HEK293 (cell line): ENCODE results near the gene APLNR.

Experiments used
- BCL11A ChIP-seq: fragments of 450-650 bp; formaldehyde crosslinking; IDR thresholded peaks from 2 replicates; pipeline ENCODE4 v1.5.1; 2016; ENCODE audit warnings: low read depth, missing biosample characterization, missing genetic modification characterization
- GLIS2 ChIP-seq: fragments of 450-650 bp; formaldehyde crosslinking; IDR thresholded peaks from 2 replicates; pipeline ENCODE4 v1.5.1; 2016; ENCODE audit warnings: missing biosample characterization, missing genetic modification characterization
- PBX3 ChIP-seq: sonication (generic); formaldehyde crosslinking; IDR thresholded peaks from 2 replicates; pipeline ENCODE4 v1.8.1; 2022; ENCODE audit warnings: mild to moderate bottlenecking, moderate library complexity, missing genetic modification reagents
- TCF7L2 ChIP-seq: IDR thresholded peaks from 2 replicates; pipeline ENCODE4 v1.6.1; 2011; ENCODE audit warnings: low read depth, mild to moderate bottlenecking, inconsistent platforms, low read length, moderate library complexity, borderline replicate concordance
- ZBTB17 ChIP-seq: fragments of 450-650 bp; formaldehyde crosslinking; IDR thresholded peaks from 2 replicates; pipeline ENCODE4 v1.5.1; 2016; ENCODE audit warnings: missing biosample characterization, missing genetic modification characterization
- ZNF433 ChIP-seq: fragments of 450-650 bp; formaldehyde crosslinking; IDR thresholded peaks from 2 replicates; pipeline ENCODE4 v1.5.1; 2016; ENCODE audit warnings: missing biosample characterization, missing genetic modification characterization, low read depth
- TF ChIP-seq, protein P1 (sequence below): fragments of 450-650 bp; formaldehyde crosslinking; IDR thresholded peaks from 2 replicates; pipeline ENCODE4 v1.5.1; 2016; ENCODE audit warnings: missing biosample characterization, missing genetic modification characterization
- TF ChIP-seq, protein P2 (sequence below): fragments of 450-650 bp; IDR thresholded peaks from 2 replicates; pipeline ENCODE4 v1.5.1; 2018; ENCODE audit warnings: missing biosample characterization, mild to moderate bottlenecking, missing genetic modification characterization

DNA sequence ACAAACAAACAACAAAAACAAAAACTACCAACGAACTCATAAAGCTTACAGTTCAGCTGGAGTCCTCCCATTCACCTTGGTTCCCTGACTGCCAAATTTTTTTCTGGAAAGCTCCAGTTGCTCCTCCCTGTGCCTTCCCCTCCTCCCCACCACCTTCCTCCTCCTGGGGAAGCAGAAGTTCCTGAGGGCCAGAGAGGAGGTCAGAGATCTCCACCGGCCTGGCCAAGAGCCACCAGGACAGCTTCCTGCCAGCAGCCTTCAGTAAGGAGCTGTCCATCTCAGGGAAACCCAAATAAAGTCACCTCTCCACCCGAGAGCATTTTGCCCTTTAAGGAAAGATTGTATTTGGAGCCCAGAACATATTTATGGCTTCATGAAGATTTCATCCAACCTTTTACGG, 20.0 kb downstream of the APLNR start:
- TF ChIP-seq, protein P1, sequence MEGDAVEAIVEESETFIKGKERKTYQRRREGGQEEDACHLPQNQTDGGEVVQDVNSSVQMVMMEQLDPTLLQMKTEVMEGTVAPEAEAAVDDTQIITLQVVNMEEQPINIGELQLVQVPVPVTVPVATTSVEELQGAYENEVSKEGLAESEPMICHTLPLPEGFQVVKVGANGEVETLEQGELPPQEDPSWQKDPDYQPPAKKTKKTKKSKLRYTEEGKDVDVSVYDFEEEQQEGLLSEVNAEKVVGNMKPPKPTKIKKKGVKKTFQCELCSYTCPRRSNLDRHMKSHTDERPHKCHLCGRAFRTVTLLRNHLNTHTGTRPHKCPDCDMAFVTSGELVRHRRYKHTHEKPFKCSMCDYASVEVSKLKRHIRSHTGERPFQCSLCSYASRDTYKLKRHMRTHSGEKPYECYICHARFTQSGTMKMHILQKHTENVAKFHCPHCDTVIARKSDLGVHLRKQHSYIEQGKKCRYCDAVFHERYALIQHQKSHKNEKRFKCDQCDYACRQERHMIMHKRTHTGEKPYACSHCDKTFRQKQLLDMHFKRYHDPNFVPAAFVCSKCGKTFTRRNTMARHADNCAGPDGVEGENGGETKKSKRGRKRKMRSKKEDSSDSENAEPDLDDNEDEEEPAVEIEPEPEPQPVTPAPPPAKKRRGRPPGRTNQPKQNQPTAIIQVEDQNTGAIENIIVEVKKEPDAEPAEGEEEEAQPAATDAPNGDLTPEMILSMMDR (tag by site-specific recombination): no peak
- TF ChIP-seq BCL11A (tag by site-specific recombination): no peak
- TF ChIP-seq, protein P2, sequence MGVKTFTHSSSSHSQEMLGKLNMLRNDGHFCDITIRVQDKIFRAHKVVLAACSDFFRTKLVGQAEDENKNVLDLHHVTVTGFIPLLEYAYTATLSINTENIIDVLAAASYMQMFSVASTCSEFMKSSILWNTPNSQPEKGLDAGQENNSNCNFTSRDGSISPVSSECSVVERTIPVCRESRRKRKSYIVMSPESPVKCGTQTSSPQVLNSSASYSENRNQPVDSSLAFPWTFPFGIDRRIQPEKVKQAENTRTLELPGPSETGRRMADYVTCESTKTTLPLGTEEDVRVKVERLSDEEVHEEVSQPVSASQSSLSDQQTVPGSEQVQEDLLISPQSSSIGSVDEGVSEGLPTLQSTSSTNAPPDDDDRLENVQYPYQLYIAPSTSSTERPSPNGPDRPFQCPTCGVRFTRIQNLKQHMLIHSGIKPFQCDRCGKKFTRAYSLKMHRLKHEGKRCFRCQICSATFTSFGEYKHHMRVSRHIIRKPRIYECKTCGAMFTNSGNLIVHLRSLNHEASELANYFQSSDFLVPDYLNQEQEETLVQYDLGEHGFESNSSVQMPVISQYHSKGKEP (tag by site-specific recombination): no peak
- no peak for TF ChIP-seq ZBTB17 (tag by site-specific recombination)
- TF ChIP-seq TCF7L2: no peak
- no peak for TF ChIP-seq GLIS2
- no peak for TF ChIP-seq PBX3 (CRISPR knock-in tag)
- TF ChIP-seq ZNF433 (tag by site-specific recombination): no peak
